Activated naive CD4-positive, alpha-beta T cell treated with anti-CD3 and anti-CD28 coated beads, Interleukin-2, amount 50 U/mL, for 24 hours (primary cell): ENCODE results near the gene ASB5.
"Not testable (repeated sequence)": the region's sequence is repeated elsewhere in the genome, so short reads cannot be mapped to it uniquely, and the experiment has no call there.

Experiments used
- H3K27ac Mint-ChIP-seq: one replicate; pipeline ENCODE4 v1.8.0; 2021; ENCODE audit warnings: mild to moderate bottlenecking, mixed read lengths
- H3K27me3 Mint-ChIP-seq: one replicate; pipeline ENCODE4 v1.8.0; 2021; ENCODE audit warnings: mixed read lengths
- H3K36me3 Mint-ChIP-seq: one replicate; pipeline ENCODE4 v1.8.0; 2021; ENCODE audit warnings: mixed read lengths
- H3K4me1 Mint-ChIP-seq: one replicate; pipeline ENCODE4 v1.8.0; 2021; ENCODE audit warnings: mixed read lengths
- H3K4me3 Mint-ChIP-seq: one replicate; pipeline ENCODE4 v1.8.0; 2021; ENCODE audit warnings: mild to moderate bottlenecking, mixed read lengths
- H3K9me3 Mint-ChIP-seq: one replicate; pipeline ENCODE4 v1.8.0; 2021; ENCODE audit warnings: mixed read lengths

Gene ASB5

DNA sequence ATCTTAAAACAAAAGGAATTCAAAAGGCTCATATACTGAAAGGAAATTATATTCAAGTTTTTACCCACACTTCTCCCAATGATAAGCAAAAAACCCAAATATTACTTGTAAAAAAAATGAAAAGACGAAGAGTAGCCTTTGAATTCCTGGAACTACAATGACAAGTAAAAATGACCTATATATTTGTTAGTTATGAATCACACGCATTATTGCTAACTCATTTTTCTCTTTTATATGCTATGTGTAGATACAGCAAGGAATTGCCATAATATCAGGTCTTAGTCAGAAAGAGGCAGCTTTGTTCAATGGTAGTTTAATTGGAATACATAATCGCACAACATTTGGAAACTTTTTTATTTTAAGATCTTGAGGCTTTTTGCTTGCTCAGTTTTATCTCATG, 22.7 kb upstream of the ASB5 start:
- Mint-ChIP-seq H3K4me3 (no peak overlapping the region), H3K27me3 (no peaks in the 10 kb centered on the region), H3K27ac (no peak overlapping the region), H3K4me1 (no peaks in the 10 kb centered on the region), H3K9me3 (no peaks in the 10 kb centered on the region), H3K36me3 (no peaks in the 10 kb centered on the region)

DNA sequence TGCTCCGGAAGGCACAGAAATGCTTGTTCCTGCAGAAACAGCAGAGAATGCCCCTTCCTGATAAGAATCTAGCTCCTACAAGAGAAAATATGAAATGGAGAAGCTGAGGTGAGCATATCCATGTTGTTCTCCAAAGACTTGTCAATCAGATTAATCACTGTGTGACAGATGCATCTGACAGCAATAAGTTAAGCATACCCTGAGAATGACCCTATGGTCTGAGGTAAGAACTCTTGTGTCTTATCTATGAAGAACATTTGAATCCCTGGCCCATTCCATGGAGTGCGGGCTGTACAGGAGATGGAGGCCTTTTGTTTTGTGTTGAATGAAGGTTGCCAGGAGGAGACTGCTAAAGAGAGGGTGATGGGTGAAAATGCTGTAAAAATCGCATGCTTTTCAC, 21.5 kb upstream of the ASB5 start:
- no peaks in the 10 kb centered on the region for H3K9me3 Mint-ChIP-seq
- H3K27me3 Mint-ChIP-seq = no peaks in the 10 kb centered on the region
- no peak overlapping the region for H3K27ac Mint-ChIP-seq
- no peaks in the 10 kb centered on the region for H3K36me3 Mint-ChIP-seq
- H3K4me3 Mint-ChIP-seq = no peak overlapping the region
- H3K4me1 Mint-ChIP-seq = no peaks in the 10 kb centered on the region

DNA sequence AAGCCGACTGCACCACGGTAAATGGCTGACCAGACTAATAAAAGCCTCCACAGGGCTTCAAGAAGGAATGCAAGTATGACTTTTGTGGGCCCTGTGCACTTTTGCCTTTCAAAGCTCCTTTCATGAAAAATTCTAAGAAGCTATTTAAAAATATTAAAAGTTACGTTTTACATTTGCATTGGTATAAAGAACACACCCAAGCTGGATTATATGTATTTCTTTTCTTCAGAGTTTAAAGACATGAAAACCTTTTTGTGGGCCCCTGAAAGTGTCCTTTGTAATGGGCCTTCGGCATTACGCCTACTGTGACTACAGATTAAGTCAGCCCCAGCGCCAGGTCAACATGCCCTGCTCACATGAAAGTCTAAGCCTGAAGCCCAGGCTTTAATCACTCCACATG, 20.5 kb upstream of the ASB5 start:
- Mint-ChIP-seq H3K27me3 (no peaks in the 10 kb centered on the region), H3K27ac (no peak overlapping the region), H3K4me1 (no peaks in the 10 kb centered on the region), H3K4me3 (no peak overlapping the region), H3K9me3 (no peaks in the 10 kb centered on the region), H3K36me3 (no peaks in the 10 kb centered on the region)

DNA sequence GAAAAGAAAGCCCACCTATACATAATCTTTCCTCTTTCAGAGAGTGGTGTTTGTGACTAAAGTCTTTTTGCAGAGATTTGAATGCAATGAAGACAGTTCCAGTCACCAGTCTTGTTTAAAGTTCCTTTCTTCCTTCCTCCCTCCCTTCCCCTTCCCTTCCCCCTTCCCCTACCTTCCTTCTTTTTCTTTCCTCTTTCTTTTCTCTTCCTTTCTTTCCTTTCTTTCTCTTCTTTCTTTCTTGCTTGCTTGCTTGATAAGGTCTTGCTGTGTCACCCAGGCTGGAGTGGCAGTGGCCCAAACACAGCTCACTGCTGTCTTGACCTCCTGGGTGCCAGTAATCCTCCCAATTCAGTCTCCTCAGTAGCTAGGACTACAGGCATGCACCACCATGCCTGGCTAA, 19.0 kb upstream of the ASB5 start:
- H3K27ac Mint-ChIP-seq = no peak overlapping the region
- H3K36me3 Mint-ChIP-seq = no peaks in the 10 kb centered on the region
- H3K4me3 Mint-ChIP-seq = no peak overlapping the region
- no peaks in the 10 kb centered on the region for H3K4me1 Mint-ChIP-seq
- H3K27me3 Mint-ChIP-seq = no peaks in the 10 kb centered on the region
- H3K9me3 Mint-ChIP-seq = peaks cover 5% of the 10 kb centered on the region

- Mint-ChIP-seq H3K27ac (no peak overlapping the region), H3K9me3 (peaks cover 6% of the 10 kb centered on the region), H3K27me3 (no peaks in the 10 kb centered on the region), H3K36me3 (no peaks in the 10 kb centered on the region), H3K4me1 (no peaks in the 10 kb centered on the region), H3K4me3 (no peak overlapping the region)
Observed at GRCh38 chr4:176287546-176287945, 18.5 kb upstream of the ASB5 start.

DNA sequence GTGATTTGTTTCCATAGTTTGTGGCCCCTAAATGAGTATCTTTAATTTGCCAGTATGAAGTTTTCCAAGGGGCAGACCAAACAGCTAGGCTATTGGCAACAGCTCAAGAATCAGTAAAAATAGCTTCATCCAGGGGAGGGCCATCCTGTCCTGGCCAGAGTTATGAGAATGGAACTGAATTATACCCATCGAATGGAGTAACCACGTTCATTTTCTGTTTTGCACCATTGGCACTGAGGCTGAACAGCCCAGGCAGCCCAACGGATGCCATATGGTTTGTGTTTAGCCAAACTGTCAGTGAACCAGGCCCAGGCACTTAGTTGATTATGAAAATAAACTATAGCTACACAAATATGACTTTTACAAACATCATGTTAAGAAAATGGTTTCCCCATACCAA, 17.7 kb upstream of the ASB5 start:
- Mint-ChIP-seq H3K4me1 (no peaks in the 10 kb centered on the region), H3K9me3 (peaks cover 6% of the 10 kb centered on the region), H3K4me3 (no peak overlapping the region), H3K27me3 (no peaks in the 10 kb centered on the region), H3K36me3 (no peaks in the 10 kb centered on the region), H3K27ac (no peak overlapping the region)

- H3K27ac Mint-ChIP-seq = peak overlapping the region; percentile 43
- not testable (repeated sequence) for H3K36me3 Mint-ChIP-seq, H3K4me1 Mint-ChIP-seq, H3K4me3 Mint-ChIP-seq
- H3K27me3 Mint-ChIP-seq = peaks cover 16% of the 10 kb centered on the region
- H3K9me3 Mint-ChIP-seq = peaks cover 10% of the 10 kb centered on the region
Observed at GRCh38 chr4:176279560-176279959, 10.5 kb upstream of the ASB5 start.

DNA sequence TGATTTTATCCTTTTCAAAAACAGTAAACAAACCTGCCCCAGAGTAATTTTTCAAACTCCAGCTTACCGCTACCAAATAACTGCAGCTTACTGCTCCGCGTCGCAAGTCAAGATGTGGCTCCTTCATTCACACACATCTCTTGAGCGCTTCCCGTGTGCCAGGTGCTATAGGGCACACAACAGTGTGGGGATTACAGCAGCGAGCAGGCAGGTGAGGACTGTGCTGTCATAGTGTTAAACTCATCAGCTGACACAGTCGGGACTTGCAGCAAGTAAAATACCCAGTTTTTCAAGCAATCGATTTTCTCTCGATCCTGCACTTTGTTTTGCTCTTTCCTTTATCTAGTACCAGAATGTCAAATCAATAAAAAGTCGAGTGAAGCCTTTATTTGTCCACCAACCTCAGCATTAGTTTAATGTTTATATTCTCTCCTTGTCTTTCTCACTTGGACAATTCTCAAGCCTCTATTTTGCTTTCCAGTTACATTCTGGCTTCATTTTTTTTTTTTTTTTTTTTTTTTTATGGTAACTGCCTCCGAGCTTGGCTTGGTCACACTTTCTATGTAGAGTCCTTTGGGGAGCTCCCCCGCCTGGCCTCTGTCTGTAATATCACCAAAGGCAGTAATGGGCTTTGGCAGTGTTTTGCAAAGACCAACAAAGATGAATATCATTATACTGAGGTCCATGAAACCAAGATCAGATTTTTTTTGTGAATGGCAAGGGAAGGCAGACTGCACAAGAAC, 8.3 kb upstream of the ASB5 start:
- H3K27me3 Mint-ChIP-seq = peaks cover 17% of the 10 kb centered on the region
- H3K9me3 Mint-ChIP-seq = peaks cover 4% of the 10 kb centered on the region
- no peak overlapping the region for H3K27ac Mint-ChIP-seq
- no peak overlapping the region for H3K4me3 Mint-ChIP-seq
- H3K4me1 Mint-ChIP-seq = no peaks in the 10 kb centered on the region
- H3K36me3 Mint-ChIP-seq = no peaks in the 10 kb centered on the region

DNA sequence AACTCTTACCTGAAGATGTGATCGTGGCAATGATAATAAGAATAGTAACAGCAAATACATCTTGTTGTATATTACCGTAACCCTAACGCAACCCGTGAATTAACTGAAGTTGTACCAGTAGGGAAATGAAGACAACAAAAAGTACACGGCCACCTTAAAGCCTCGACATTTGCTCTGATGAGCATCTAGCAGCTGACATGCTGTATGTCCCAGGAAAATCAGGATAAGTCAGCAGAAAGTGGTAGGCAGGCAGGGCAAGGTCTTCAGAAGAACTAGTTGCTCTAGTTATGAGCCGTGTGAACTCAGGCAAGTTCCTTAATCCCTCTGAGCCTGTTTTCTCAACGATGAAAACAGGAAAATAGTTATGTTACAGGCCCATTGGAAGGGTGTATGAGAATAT, 7.7 kb upstream of the ASB5 start:
- Mint-ChIP-seq H3K4me3 (no peak overlapping the region), H3K4me1 (no peaks in the 10 kb centered on the region), H3K9me3 (peaks cover 4% of the 10 kb centered on the region), H3K36me3 (no peaks in the 10 kb centered on the region), H3K27me3 (peaks cover 17% of the 10 kb centered on the region), H3K27ac (no peak overlapping the region)

- Mint-ChIP-seq H3K36me3 (no peaks in the 10 kb centered on the region), H3K9me3 (no peaks in the 10 kb centered on the region), H3K4me1 (no peaks in the 10 kb centered on the region), H3K27me3 (peaks cover 16% of the 10 kb centered on the region), H3K27ac (no peak overlapping the region), H3K4me3 (no peak overlapping the region)
Observed at GRCh38 chr4:176274441-176274840, 5.4 kb upstream of the ASB5 start.

- no peaks in the 10 kb centered on the region for H3K36me3 Mint-ChIP-seq
- H3K27ac Mint-ChIP-seq = no peak overlapping the region
- peaks cover 15% of the 10 kb centered on the region for H3K27me3 Mint-ChIP-seq
- no peak overlapping the region for H3K4me3 Mint-ChIP-seq
- H3K4me1 Mint-ChIP-seq = no peaks in the 10 kb centered on the region
- H3K9me3 Mint-ChIP-seq = no peaks in the 10 kb centered on the region
Observed at GRCh38 chr4:176273736-176274135, 4.7 kb upstream of the ASB5 start.

DNA sequence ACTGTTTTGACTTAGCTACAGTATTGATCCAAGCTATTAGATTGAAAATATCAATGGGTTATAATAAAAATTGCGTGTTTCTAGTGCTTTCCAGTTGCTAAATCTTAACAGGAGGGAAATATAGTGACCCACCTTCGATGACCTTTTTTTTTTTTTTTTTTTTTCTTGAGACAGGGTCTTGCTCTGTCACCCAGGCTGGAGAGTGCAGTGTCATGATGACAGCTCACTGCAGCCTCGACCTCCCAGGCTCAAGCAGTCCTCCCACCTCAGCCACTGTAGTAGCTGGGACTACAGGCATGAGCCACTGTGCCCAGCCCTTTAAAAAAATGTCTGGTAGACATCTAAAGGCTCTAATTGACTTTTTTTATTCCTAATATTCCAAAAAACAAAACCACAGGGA, 3.8 kb upstream of the ASB5 start:
- H3K9me3 Mint-ChIP-seq = no peaks in the 10 kb centered on the region
- H3K36me3 Mint-ChIP-seq = no peaks in the 10 kb centered on the region
- H3K4me3 Mint-ChIP-seq = no peak overlapping the region

DNA sequence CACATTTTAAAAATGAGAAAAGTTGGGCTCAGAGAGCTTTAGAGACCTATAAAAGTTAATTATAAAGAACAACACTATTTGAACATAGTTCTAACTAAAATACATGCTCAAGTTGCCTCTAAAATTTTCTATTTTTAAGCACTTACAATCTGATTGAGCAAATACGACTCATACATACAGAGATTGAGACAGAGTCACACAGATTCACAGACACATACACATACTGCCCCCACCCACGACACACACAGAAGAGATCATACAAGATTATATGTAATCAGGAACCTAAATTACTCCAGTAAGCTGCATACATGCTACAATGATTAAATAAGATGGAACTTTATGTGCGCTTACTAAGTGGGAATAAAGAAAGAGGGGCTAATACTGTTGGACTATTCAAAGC, 2.7 kb upstream of the ASB5 start:
- H3K36me3 Mint-ChIP-seq = no peaks in the 10 kb centered on the region
- no peaks in the 10 kb centered on the region for H3K9me3 Mint-ChIP-seq
- no peaks in the 10 kb centered on the region for H3K4me1 Mint-ChIP-seq
- H3K27ac Mint-ChIP-seq = no peak overlapping the region
- H3K4me3 Mint-ChIP-seq = no peak overlapping the region
- H3K27me3 Mint-ChIP-seq = peaks cover 5% of the 10 kb centered on the region

More for the DNA sequence above, 3.8 kb upstream of the ASB5 start:
- H3K27me3 Mint-ChIP-seq = peaks cover 12% of the 10 kb centered on the region
- no peak overlapping the region for H3K27ac Mint-ChIP-seq
- no peaks in the 10 kb centered on the region for H3K4me1 Mint-ChIP-seq

GRCh38 chr4:176270669-176271068, 1.6 kb upstream of the ASB5 start:
- Mint-ChIP-seq H3K4me3 (no peak overlapping the region), H3K4me1 (no peaks in the 10 kb centered on the region), H3K36me3 (no peaks in the 10 kb centered on the region), H3K27ac (no peak overlapping the region), H3K9me3 (no peaks in the 10 kb centered on the region), H3K27me3 (peaks cover 4% of the 10 kb centered on the region)

DNA sequence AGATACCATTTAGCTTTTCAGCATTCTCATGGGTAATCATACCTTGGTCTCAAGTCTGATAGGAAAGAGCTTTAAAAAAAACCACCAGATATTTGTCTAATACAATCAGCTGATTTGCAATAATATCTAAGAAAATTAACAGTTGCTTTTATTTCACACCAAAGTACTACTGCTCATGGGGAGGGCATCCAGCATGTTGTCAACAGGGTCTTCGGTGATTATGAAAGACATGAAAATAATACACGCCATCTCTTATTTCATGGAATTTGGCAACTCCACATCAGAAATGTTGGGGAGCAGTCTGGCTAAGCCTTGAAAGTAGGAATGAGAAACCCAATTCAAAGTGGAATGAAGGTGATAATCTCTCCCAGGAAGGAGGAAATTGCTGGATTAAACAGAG, 3.0 kb downstream of the ASB5 start:
- no peaks in the 10 kb centered on the region for H3K9me3 Mint-ChIP-seq
- no peaks in the 10 kb centered on the region for H3K4me1 Mint-ChIP-seq

DNA sequence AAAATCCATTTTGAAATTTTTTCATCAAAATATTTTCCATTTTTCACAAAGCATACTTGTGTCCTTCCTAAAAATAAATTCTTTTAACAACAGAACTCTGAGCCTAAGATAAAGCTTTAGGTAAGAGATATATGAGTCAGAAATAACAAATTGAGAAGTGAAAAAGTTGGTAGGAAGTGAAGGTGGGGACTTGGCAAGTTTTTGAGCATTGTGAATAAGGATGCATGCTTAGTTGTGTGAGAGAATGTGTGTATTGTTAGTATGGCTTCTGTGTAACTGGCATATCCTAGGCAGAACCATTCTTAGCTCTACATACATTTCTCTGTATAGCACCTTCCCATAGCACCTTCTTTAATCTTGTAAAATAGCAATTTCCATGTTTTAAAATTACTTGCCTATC, 6.8 kb downstream of the ASB5 start:
- H3K27me3 Mint-ChIP-seq = peaks cover 3% of the 10 kb centered on the region
- no peaks in the 10 kb centered on the region for H3K4me1 Mint-ChIP-seq
- no peak overlapping the region for H3K4me3 Mint-ChIP-seq
- no peak overlapping the region for H3K27ac Mint-ChIP-seq
- no peaks in the 10 kb centered on the region for H3K9me3 Mint-ChIP-seq
- H3K36me3 Mint-ChIP-seq = no peaks in the 10 kb centered on the region

More for the DNA sequence above, 3.0 kb downstream of the ASB5 start:
- Mint-ChIP-seq H3K4me3 (no peak overlapping the region), H3K27ac (no peak overlapping the region), H3K27me3 (peaks cover 3% of the 10 kb centered on the region), H3K36me3 (no peaks in the 10 kb centered on the region)

GRCh38 chr4:176261481-176261880, 7.5 kb downstream of the ASB5 start:
- Mint-ChIP-seq H3K27ac (no peak overlapping the region), H3K4me3 (no peak overlapping the region), H3K9me3 (no peaks in the 10 kb centered on the region), H3K4me1 (no peaks in the 10 kb centered on the region), H3K36me3 (no peaks in the 10 kb centered on the region), H3K27me3 (peaks cover 3% of the 10 kb centered on the region)
